ENCODE measurements around the gene PRDM7.
A peak's percentile ranks its signal among the peaks of the same experiment; 100 is the strongest.

PRDM7 gene

DNA sequence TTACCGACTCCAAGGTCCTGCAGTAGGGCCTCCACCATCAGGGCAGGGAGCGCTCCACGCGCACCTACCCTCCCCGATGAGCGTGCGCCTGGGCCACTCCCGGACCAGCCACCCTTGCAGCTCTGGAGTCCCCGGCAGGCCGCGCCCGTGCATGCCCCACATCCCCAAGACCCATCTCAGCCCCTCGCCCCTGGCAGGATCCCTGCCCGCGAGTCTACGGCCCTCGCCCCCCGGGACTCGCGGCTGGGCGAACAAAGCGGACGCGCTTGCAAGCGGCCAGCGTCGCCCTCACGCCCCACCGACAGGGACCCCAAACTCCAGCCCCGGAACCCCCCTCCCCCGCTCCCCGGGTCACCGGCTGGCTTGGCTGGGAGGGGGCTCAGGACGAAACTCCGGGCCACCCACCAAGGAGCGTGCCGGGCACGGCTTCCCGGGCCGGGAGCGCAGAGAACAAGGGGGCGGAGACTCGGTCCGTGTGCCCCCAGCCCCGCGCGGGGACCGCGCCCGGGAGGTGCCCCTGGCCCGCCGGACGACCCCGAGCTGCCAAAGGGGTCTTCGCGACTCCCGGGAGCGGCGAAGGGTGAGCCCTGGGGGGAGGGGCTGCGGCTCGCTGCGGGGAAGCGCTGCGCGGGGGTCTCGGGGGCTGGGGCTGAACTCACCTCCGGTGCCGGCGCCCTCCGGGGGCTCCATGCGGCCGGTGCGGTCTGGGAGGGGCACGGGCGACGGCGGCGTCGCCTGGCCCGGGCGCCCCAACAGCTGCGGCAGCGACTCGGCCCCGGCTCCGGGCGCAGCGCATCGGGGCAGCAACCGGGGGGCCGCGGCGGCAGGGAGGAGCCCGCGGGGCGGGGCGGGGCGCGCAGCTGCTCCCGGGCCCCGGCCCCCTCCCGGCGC lies 58.2 kb downstream of the PRDM7 start, which contains the start of gene DBNDD1:
DBNDD1 (minus strand) TSS at position 805 of the 891 bp plus-strand sequence; CDS start at position 690, 115 bp downstream.
- Histone ChIP-seq H3K27ac (no peak within 1 kb of the TSS), H3K36me3 (no peaks in the 10 kb centered on the region), H3K27me3 (peaks cover 65% of the 10 kb centered on the region), H3K4me3 (ENCODE audit: low read depth in 1 of 2, low read length in 1 of 2) (peak within 1 kb of the TSS; percentile 35 to 61), H3K4me1 (ENCODE audit: control insufficient read depth in 1 of 2, insufficient read depth in 1 of 2, low read depth in 1 of 2, low read length in 1 of 2) (peaks cover 31 to 43% of the 10 kb centered on the region in 2 experiments), H3K9me3 (no peaks in the 10 kb centered on the region)
- TF ChIP-seq, protein P1, sequence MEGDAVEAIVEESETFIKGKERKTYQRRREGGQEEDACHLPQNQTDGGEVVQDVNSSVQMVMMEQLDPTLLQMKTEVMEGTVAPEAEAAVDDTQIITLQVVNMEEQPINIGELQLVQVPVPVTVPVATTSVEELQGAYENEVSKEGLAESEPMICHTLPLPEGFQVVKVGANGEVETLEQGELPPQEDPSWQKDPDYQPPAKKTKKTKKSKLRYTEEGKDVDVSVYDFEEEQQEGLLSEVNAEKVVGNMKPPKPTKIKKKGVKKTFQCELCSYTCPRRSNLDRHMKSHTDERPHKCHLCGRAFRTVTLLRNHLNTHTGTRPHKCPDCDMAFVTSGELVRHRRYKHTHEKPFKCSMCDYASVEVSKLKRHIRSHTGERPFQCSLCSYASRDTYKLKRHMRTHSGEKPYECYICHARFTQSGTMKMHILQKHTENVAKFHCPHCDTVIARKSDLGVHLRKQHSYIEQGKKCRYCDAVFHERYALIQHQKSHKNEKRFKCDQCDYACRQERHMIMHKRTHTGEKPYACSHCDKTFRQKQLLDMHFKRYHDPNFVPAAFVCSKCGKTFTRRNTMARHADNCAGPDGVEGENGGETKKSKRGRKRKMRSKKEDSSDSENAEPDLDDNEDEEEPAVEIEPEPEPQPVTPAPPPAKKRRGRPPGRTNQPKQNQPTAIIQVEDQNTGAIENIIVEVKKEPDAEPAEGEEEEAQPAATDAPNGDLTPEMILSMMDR (IDR thresholded peaks at IDR 0.05) = no peak

DNA sequence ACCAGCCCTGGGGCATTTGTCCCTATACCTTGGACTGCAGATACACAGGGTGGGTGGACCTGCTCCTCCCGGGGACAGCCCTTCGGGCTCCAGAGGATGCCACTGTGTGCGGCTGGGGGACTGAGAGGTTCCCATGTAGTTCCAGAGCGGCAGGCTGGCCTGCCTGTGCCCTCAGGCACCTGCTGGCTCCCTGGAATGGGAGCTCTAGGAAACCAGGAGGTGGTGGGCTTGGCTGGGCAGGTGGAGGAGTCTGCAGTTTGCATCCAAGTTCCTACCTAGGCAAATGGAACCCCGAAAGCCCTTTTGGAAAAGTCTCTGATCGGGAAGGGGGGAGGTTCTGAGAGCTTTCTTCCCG lies 58.9 kb downstream of the PRDM7 start:
- no peaks in the 10 kb centered on the region for H3K9me3 ChIP-seq
- TF ChIP-seq, protein P1 (IDR thresholded peaks at IDR 0.05) = no peak
- no peak overlapping the region for H3K27ac ChIP-seq
- no peak overlapping the region for H3K4me3 ChIP-seq (ENCODE audit: low read depth in 1 of 2, low read length in 1 of 2)
- H3K36me3 ChIP-seq = no peaks in the 10 kb centered on the region
- peaks cover 31 to 41% of the 10 kb centered on the region in 2 experiments for H3K4me1 ChIP-seq (ENCODE audit: control insufficient read depth in 1 of 2, insufficient read depth in 1 of 2, low read depth in 1 of 2, low read length in 1 of 2)
- H3K27me3 ChIP-seq = peaks cover 71% of the 10 kb centered on the region

DNA sequence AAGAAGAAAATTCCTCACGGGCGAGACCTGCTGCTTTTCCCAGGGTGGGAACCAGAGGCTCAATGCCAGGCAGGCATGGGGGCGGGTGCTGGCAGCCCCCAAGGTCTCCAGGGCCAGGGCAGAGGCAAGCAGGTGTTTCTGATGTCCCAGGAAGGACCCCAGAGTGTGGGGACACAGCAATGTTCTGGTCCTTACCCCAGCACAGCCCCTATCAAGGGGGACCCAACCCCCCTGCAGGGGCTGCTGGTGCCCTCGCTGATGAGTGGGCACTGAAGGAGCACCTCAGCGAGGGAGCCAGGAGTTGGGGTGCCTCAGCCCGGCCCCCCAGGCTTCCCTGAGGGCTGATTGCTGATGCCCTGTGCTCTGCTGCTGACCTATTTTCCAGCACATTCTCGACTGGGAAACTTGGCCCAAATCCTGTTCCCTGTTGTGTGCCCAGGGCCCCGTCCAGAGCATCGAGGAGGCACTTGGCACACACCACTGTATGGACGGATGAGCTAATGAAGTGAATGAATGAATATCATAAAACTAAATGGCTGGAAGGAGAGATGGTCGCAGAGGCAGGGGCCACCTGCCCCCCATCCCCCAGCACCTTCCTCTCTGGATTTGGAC lies 60.7 kb downstream of the PRDM7 start:
- Histone ChIP-seq H3K4me1 (ENCODE audit: control insufficient read depth in 1 of 2, insufficient read depth in 1 of 2, low read depth in 1 of 2, low read length in 1 of 2) (peaks cover 15 to 27% of the 10 kb centered on the region in 2 experiments), H3K9me3 (no peaks in the 10 kb centered on the region), H3K4me3 (ENCODE audit: low read depth in 1 of 2, low read length in 1 of 2) (no peak overlapping the region), H3K27me3 (peaks cover 87% of the 10 kb centered on the region), H3K27ac (no peak overlapping the region), H3K36me3 (no peaks in the 10 kb centered on the region)
- TF ChIP-seq, protein P1 (IDR thresholded peaks at IDR 0.05) = no peak

DNA sequence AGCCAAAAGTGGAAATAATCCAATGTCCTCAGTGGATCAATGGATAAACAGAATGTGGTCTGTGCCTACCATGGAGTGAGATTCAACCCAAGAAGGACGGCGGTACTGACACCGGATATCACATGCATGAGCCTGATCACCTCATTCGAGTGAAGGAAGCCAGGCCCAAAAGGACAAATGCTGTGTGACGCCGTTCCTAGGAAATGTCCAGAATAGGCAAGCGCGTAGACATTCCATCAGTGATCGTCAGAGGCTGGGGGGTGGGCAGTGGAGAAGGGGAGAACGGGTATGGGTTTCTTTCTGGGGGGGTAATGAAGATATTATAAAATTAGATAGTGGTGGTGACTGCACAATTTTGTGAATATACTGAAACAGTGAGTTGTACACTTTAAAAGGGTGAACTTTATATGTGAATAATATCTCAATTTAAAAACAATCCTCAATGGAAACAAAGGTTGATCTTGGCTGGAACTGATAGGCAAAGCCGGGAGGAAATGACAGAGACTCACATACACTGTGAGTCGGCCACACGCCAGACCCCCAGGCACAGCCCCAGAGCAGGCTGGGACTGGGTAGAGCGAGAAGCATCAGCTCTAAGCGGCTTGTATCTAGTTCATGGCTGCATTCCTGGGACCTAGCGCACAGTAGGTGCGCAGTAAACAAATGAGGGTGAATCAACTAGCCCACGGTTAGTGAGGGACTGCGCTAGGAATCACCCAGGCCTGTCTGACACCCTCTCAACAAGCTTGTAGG lies 61.4 kb downstream of the PRDM7 start:
- no peak overlapping the region for H3K27ac ChIP-seq
- TF ChIP-seq, protein P1 (IDR thresholded peaks at IDR 0.05) = no peak
- H3K4me1 ChIP-seq (ENCODE audit: control insufficient read depth in 1 of 2, insufficient read depth in 1 of 2, low read depth in 1 of 2, low read length in 1 of 2) = peaks cover 9 to 20% of the 10 kb centered on the region in 2 experiments
- no peaks in the 10 kb centered on the region for H3K9me3 ChIP-seq
- no peak overlapping the region for H3K4me3 ChIP-seq (ENCODE audit: low read depth in 1 of 2, low read length in 1 of 2)
- peaks cover 91% of the 10 kb centered on the region for H3K27me3 ChIP-seq
- H3K36me3 ChIP-seq = no peaks in the 10 kb centered on the region

DNA sequence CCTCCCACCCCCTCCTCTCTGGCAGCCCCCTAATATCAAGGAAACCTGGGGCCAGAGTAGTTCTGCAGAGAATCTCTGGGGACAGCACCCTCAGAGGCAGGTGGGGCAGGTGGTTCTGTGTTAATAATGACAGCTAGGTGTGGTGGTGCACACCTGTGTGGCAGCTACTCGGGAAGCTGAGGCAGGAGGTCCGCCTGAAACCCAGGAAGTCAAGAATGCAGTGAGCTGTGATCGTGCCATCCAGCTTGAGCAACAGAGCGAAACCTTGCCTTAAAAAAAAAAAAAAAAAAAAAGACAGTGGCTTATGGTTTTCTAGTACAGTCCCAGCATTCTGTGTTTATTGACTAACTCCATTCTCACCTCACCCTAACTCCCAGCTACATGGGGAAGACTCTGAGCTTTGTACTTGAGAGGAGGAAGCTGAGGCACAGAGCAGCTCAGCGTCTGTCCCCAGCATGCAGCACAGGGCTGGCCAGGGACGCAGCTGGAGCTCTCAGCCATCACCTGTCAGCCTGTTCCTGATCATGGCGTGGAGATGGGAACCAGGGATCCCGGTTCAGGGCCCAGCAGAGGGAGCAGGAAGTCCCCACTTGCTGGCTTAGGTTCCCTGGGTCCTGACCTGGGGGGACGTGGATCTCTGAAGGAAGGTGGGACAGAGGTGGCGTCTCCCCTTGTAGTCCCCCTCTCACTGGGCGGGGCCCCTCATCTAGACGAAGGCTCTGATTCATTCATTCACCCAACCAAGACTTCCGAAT lies 64.0 kb downstream of the PRDM7 start:
- Histone ChIP-seq H3K36me3 (no peaks in the 10 kb centered on the region), H3K4me1 (ENCODE audit: control insufficient read depth in 1 of 2, insufficient read depth in 1 of 2, low read depth in 1 of 2, low read length in 1 of 2) (peaks cover 7 to 8% of the 10 kb centered on the region in 2 experiments), H3K4me3 (ENCODE audit: low read depth in 1 of 2, low read length in 1 of 2) (no peak overlapping the region), H3K27ac (no peak overlapping the region), H3K9me3 (no peaks in the 10 kb centered on the region), H3K27me3 (peaks cover 89% of the 10 kb centered on the region)
- TF ChIP-seq, protein P1 (IDR thresholded peaks at IDR 0.05) = no peak

Measured in neutrophil (primary cell).